WERI-Rb-1 (cell line): ENCODE data around the gene UBR1.
"Not testable (repeated sequence)": the region's sequence is repeated elsewhere in the genome, so short reads cannot be mapped to it uniquely, and the experiment has no call there.

Source experiments
- DNase-seq: peaks from one replicate; pipeline ENCODE4 v3.0.0-alpha.2; 2020
- H3K27ac ChIP-seq: fragments of 250-450 bp; sonication (Bioruptor Pico); 2 replicates; pipeline ENCODE4 v1.5.1; 2020; ENCODE audit warnings: mild to moderate bottlenecking, moderate library complexity
- H3K27me3 ChIP-seq: fragments of 250-450 bp; sonication (Bioruptor Pico); 2 replicates; pipeline ENCODE4 v1.5.1; 2021; ENCODE audit warnings: mild to moderate bottlenecking, low read depth, moderate library complexity; ENCODE audit not compliant: insufficient read depth, severe bottlenecking
- H3K36me3 ChIP-seq: fragments of 250-450 bp; sonication (Bioruptor Pico); 2 replicates; pipeline ENCODE4 v1.5.1; 2020; ENCODE audit warnings: mild to moderate bottlenecking, moderate library complexity
- H3K4me3 ChIP-seq: 2 replicates; pipeline ENCODE4 v1.5.1; 2011; ENCODE audit warnings: low read depth, mild to moderate bottlenecking, control low read depth, low read length
- H3K9me3 ChIP-seq: fragments of 250-450 bp; sonication (Bioruptor Pico); 2 replicates; pipeline ENCODE4 v1.5.1; 2021; ENCODE audit warnings: mild to moderate bottlenecking, moderate library complexity; ENCODE audit not compliant: severe bottlenecking
- TF ChIP-seq, protein P1 (sequence below): IDR thresholded peaks from 2 replicates; pipeline ENCODE4 v1.5.1; 2011; ENCODE audit warnings: low read depth, mild to moderate bottlenecking, control low read depth, inconsistent platforms, low read length

Gene UBR1

DNA sequence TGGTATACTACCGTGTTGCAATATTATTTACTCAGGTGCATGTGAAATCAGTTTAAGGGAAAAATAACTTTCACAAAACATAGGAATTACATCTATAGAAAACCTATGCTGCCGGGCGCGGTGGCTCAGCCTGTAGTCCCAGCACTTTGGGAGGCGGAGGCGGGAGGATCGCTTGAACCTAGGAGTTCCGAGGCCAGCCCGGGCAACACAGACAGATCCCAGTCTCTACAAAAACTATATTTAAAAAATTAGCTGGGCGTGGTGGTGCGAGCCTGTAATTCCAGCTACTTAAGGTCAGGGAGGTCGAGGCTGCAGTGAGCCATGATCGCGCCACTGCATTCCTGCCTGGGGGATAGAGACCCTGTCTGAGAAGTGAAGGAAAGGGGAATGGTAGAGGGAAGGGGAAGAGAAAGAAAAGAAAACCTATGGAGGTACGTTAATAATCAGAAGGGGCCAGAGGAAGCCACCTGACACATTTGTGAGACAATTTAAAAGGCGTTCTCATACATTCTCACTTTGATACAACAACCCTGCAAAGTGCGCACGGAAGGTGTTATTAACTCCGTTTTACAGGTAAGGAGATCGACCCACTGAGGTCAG, 27.1 kb upstream of the UBR1 start:
- TF ChIP-seq, protein P1, sequence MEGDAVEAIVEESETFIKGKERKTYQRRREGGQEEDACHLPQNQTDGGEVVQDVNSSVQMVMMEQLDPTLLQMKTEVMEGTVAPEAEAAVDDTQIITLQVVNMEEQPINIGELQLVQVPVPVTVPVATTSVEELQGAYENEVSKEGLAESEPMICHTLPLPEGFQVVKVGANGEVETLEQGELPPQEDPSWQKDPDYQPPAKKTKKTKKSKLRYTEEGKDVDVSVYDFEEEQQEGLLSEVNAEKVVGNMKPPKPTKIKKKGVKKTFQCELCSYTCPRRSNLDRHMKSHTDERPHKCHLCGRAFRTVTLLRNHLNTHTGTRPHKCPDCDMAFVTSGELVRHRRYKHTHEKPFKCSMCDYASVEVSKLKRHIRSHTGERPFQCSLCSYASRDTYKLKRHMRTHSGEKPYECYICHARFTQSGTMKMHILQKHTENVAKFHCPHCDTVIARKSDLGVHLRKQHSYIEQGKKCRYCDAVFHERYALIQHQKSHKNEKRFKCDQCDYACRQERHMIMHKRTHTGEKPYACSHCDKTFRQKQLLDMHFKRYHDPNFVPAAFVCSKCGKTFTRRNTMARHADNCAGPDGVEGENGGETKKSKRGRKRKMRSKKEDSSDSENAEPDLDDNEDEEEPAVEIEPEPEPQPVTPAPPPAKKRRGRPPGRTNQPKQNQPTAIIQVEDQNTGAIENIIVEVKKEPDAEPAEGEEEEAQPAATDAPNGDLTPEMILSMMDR, result no peak
- peak overlapping the region; percentile 54 for H3K4me3 ChIP-seq
- peaks cover 3% of the 10 kb centered on the region for H3K9me3 ChIP-seq
- H3K27ac ChIP-seq, result peak overlapping the region; percentile 71
- H3K36me3 ChIP-seq, result peaks cover 25% of the 10 kb centered on the region
- peak; percentile 10 for DNase-seq
- no peaks in the 10 kb centered on the region for H3K27me3 ChIP-seq

DNA sequence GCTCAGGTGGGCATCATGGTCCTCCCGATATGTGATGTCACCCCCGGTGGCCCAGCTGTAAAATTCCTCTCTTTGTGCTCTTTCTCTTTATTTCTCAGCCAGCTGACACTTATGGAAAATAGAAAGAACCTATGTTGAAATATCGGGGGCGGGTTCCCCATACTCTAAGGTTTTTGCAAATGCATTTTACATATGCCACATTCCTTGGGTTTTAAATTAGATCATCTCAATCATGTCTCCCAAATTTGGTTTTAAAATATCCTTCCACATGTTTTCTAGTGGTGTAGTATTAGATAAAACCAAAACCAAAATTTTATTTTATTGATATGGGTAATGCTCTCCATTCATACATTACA, 23.1 kb upstream of the UBR1 start:
- no peak overlapping the region for H3K4me3 ChIP-seq
- TF ChIP-seq, protein P1, result no peak
- no peaks in the 10 kb centered on the region for H3K27me3 ChIP-seq
- no peaks in the 10 kb centered on the region for H3K36me3 ChIP-seq
- no peak overlapping the region for H3K27ac ChIP-seq
- DNase-seq, result no peak
- H3K9me3 ChIP-seq, result peaks cover 3% of the 10 kb centered on the region

DNA sequence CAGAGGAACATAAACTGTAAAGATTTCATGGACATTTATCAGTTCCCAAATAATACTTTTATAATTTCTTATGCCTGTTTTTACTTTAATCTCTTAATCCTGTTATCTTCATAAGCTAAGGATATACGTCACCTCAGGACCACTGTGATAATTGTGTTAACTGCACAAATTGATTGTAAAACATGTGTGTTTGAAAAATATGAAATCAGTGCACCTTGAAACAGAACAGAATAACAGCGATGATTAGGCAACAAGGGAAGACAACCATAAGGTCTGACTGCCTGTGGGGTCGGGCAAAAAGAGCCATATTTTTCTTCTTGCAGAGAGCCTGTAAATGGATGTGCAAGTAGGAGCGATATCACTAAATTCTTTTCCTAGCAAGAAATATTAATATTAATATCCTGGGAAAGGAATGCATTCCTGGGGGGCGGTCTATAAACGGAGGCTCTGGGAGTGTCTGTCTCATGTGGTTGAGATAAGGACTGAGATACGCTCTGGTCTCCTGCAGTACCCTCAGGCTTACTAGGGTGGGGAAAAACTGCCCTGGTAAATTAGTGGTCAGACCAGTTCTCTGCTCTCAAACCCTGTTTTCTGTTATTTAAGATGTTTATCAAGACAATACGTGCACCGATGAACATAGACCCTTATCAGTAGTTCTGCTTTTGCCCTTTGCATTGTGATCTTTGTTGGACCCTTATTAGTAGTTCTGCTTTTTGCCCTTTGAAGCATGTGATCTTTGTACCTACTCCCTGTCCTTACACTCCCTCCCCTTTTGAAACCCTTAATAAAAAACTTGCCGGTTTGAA, 22.5 kb upstream of the UBR1 start:
- not testable (repeated sequence) for DNase-seq, H3K36me3 ChIP-seq, H3K27me3 ChIP-seq, H3K4me3 ChIP-seq, H3K9me3 ChIP-seq, H3K27ac ChIP-seq

DNA sequence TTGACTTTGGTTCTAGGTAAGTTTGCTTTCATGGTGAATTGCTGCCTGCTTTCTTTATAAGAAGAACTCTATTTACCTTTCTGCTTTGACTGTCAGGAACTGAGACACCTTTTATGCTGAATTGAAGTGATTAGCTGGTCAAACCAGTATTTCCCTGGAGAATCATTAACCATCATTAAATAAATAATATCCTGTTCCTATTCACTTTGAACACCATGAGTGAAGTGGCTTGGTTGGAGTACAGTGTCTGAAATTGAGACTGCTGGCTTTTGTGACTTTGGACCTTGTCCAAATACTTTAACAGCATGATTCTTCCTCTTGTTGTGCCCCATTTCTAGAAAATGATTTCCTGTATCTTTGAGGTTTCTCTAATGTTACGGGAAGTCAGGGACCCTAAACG, 21.9 kb upstream of the UBR1 start:
- Histone ChIP-seq H3K27me3 (no peaks in the 10 kb centered on the region), H3K36me3 (no peaks in the 10 kb centered on the region), H3K9me3 (peaks cover 3% of the 10 kb centered on the region), H3K27ac (no peak overlapping the region), H3K4me3 (no peak overlapping the region)
- TF ChIP-seq, protein P1, result no peak
- no peak for DNase-seq

DNA sequence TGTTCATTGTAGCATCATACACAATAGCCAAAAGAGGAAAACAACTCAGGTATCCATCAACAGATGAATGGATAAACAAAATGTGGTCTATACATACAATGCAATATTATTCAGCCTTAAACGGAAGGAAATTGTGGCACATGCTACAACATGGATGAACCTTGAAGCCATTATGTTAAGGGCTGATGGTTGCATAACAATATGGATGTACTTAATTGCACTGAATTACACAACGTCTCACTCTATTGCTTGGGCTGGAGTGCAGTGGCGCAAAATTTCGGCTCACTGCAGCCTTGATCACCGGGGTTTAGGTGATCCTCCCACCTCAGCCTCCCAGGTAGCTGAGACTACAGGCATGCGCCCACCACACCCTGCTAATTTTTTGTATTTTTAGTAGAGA, 20.5 kb upstream of the UBR1 start:
- Histone ChIP-seq H3K27ac (no peak overlapping the region), H3K9me3 (peaks cover 3% of the 10 kb centered on the region), H3K27me3 (no peaks in the 10 kb centered on the region), H3K36me3 (no peaks in the 10 kb centered on the region), H3K4me3 (no peak overlapping the region)
- TF ChIP-seq, protein P1, result no peak
- no peak for DNase-seq

DNA sequence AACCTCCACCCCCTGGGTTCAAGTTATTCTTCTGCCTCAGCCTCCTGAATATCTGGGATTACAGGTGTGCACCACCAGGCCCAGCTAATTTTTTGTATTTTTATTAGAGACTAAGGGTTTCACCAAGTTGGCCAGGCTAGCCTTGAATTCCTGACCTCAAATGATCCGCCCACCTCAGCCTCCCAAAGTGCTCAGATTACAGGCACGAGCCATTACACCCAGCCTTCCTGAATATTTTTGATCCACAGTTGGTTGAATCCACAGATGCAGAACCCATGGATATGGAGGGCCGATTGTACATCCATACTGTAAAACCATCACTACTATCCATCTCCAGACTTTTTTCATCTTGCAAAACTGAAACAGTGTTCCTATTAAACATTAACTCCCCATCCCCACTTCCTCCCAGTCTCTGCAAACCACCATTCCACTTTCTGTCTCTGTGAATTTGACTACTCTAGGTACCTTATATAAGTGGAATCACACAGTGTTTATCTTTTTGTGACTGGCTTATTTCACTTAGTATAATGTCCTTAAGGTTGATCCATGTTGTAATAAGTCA, 19.3 kb upstream of the UBR1 start:
- no peak for DNase-seq
- Histone ChIP-seq H3K36me3 (no peaks in the 10 kb centered on the region), H3K9me3 (peaks cover 3% of the 10 kb centered on the region), H3K4me3 (no peak overlapping the region), H3K27me3 (no peaks in the 10 kb centered on the region), H3K27ac (no peak overlapping the region)
- TF ChIP-seq, protein P1, result no peak
